SK-N-DZ (cell line): ENCODE data around the gene ICAM2.
"Not testable (repeated sequence)": the region's sequence is repeated elsewhere in the genome, so short reads cannot be mapped to it uniquely, and the experiment has no call there.

Experiments
- DNase-seq: peaks from one replicate; pipeline ENCODE4 v3.0.0-alpha.2; 2015; ENCODE audit warnings: low spot score

The ICAM2 gene

DNA sequence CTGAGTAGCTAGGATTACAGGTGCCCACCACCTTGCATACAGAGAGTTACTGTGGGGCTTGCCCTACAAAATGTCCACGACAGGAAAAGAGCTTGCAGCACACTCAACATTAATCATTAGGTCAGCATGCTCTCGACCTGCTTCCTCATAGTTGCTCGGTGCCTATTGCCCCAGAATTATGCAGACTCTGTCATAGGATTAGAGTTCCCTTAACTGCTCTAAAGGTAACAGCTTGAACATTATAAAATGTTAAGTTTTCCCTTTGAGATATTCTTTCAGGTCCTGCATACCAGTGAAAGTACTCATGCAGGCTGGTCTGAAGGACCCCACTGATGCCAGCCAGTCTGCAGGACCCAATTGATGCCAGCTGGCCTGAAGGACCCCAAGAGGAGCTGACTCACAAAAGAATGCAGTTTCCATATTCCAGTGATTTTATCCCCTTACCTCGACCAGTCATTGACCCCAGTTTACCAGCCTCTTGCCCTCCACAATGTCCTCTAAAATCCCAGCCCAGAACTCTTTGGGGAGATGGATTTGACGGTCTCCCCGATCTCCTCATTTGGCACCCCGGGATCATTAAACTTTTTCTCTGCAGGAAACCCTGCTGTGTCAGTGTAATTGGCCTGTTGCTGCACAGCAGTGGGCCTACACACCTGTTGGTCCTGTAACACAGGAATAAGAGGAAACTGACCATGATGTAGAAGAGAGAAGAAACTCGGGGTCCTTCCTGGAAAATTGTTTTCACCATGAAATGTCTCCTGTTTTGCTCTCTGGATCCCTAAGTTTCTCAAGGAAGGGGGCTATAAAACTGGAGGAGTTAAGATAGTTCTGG lies 10.6 kb downstream of the ICAM2 start:
- DNase-seq, result no peak

DNA sequence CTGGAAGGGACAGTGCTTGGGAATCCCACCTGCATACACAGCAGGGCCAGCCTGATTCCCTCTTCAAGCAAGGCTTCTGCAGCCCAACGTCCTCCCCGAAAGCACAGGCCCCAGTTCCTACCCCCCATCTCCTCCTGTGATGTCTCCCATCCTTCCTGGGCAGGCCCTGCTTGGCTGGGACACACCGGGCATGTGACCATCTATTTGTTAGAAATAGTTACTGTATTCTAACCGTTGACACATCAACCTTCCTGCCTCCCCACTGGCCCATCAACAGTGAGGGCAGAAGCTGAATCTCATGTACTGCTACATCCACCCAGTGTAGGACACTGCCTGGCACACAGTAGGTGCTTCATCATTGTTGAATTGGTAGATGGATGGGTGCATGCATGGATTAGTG lies 11.6 kb downstream of the ICAM2 start:
- no peak for DNase-seq

DNA sequence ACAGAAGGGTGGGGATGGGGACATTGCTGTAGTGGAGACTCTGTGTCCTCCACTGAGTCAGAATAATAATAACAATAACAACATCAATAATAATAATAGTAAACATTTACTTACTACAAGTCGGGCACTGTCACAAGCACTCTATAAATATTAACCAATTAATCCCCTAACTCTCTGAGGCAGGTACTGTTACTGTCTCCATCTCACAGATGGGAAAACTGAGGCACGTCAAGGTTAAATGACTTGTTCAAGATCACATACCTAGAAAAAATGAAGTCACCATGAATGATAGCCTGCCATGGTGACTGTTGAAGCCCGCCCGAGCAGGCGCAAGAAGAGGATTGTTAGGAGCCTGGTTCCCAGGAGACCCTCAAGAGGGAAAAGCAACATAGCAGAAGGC lies 12.1 kb downstream of the ICAM2 start:
- no peak for DNase-seq

DNA sequence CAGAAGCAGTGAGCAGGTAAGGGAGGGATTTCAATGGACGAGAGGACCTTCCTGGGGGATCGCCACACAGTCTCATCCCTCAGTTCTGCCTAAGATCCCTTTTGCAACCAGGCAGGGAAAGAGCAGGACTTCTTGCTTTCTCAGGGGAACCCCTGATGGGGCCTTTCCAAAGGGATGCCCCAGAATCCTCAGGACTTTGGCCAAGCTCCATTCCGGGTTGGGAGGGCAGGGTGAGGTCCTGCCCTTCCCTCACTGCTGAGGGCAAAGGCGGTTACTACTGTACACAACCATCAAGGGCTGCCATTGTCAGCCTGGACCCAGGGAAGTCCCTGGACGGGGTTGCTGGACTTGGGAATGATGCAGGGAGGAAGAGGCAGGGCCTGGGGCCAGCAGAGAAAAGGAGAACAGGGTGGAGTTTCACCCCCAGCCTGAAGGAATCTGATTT lies 12.6 kb downstream of the ICAM2 start:
- DNase-seq, result no peak

- DNase-seq, result not testable (repeated sequence)
Measured at GRCh38 chr17:64007089-64007837, 13.2 kb downstream of the ICAM2 start.

- DNase-seq, result peak; percentile 81
Measured at GRCh38 chr17:64006361-64007088, 13.9 kb downstream of the ICAM2 start.

- no peak for DNase-seq
Measured at GRCh38 chr17:64005734-64006167, 14.7 kb downstream of the ICAM2 start.

- DNase-seq, result no peak
Measured at GRCh38 chr17:64004903-64005733, 15.3 kb downstream of the ICAM2 start.

DNA sequence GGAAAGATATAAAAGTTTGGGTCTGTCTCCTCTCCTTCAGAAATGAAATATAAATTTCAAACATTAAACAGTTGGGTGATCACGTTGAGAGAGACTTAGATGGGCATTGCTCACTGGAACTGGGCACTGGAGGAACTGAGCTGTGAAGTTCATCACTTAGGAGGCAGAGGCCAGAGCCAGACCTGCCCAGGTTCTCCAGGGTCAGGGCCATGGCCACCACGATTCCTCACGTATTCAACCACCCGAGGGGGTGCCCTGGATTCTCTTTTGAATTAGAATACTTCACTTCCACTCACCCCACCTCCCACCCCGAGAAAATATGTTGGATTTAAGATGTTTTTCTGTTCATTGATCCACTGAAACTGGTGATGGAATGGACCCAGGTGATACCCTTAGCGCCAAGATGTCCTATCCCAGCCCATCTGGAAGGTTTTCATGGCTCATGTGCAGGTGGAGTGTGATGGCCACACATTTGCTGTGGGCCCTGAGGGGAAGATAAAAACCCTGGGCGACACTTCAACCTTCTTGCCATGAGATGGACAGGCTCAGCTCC lies 16.1 kb downstream of the ICAM2 start:
- no peak for DNase-seq

GRCh38 chr17:64003526-64004121 lies 16.8 kb downstream of the ICAM2 start:
- no peak for DNase-seq

GRCh38 chr17:64002658-64003525 lies 17.5 kb downstream of the ICAM2 start:
- no peak for DNase-seq

GRCh38 chr17:64001763-64002529 lies 18.5 kb downstream of the ICAM2 start:
- no peak for DNase-seq

DNA sequence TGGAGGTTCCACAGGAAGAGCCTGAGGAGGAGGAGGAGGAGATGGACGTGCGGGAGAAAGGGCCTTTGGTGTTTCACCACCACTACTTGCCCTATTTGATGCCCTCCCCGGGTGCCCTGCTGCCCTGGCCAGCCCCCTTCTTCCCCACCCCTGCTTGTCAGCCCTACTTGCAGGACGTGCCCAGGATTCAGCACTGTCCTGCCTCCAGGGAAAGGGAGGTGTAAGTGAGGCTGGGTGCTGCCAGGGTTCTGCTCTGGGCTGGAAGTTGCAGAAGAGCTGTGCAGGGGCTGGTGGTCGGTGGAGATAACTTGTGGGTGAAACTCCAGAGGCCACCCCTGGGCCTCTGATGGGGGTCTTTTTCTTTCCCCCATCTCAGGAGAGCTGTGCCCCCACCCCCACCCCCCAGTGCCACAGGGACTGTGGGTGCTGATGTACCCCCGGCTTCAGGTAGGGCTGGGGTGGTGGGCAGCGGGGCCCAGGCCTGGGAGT lies 19.3 kb downstream of the ICAM2 start:
- no peak for DNase-seq

DNA sequence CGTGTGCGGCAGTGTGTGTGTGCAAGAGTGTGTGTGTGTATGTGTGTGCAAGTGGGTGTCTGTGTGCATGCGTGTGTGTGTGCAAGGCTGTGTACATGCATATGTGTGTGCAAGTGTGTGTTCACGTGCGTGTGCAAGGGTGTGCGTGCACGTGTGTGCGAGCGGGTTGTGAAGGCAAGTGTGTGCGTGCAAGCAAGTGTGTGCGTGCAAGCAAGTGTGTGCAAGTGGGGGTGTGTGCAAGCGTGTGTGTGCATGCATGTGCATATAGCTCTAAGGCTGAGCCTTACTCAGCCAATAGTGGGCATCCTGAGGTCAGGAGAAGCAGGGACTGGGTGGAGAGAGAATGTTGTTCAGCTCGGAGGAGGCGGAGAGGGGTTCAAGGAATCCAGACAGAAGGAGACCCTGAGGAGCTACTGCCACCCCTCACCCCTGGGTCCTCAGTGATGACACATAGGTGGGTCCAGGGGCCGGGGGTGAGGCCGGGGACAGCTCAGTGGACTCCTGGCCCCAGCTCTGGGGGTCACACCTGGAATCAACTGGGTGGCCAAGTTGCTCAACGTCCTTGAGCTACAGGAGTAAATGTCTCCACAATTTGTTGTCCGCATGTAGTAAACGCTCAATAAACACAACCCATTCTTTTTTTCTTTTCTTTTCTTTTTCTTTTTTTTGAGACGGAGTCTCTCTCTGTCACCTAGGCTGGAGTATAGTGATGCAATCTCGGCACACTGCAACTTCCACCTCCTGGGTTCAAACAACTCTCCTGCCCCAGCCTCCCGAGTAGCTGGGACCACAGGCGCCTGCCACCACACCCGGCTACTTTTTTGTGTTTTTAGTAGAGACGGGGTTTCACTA lies 20.5 kb downstream of the ICAM2 start:
- DNase-seq, result no peak

DNA sequence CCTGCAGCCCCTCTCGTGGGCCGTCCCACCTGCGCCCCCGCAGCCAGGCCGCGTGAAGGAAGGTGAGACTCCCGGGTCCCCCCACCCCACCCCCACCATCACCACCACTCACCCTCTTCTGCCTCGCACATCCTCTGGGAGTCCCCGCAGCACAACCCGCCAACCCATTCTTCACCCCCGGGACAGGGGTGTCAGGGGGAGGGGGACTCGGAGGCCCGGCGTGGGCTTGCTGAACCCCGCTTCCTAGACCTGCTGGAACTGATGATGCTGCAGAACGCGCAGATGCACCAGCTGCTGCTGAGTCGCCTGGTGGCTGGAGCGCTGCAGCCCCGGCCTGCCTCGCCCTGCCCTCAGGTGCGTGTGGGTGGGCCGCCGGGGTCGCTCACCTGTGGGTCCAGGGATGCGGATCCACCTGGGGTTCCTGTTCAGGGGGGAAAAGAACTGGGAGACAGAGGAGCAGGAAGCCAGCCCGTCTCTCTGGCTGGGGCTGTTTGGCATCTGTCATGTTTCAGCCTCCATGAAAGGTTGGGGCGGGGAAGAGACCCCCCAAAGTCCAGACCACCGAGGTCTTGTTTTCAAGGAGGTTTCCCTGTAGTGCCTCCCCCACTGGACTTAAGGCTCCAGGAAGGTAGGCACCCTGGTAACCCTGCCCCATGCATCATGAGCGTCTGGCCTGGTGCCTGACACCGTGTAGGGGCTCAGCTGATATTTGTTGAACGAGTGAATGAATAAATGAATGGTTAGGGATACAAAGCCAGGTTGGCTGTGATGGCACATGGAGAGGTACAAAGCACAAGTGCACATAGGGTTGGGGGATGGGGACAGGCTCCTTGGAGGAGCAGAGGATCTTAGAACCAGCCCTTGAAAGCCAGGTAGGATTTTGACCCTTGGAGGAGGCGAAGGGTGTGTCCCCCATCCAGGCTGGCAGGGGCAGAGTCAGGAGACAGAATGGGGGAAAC lies 21.4 kb downstream of the ICAM2 start:
- no peak for DNase-seq

- peak; percentile 70 for DNase-seq
Measured at GRCh38 chr17:63998050-63998720, 22.2 kb downstream of the ICAM2 start, which contains the start of gene PRR29. TSS of gene PRR29 (plus strand) at chr17:63998351. CDS start at chr17:63998365, 14 bp downstream.
